GM12878 (cell line): ENCODE results near the gene HSPBP1. TPM values are rescaled to one million over a fixed set of nuclear protein-coding genes. Genes with fewer than 3 reads are reported as not detected.
A peak's percentile ranks its signal among the peaks of the same experiment; 100 is the strongest.

Experiments
- ATF2 ChIP-seq: IDR thresholded peaks from 2 replicates; pipeline ENCODE4 v1.6.1; 2012; ENCODE audit warnings: low read length, inconsistent platforms
- BCL3 ChIP-seq: IDR thresholded peaks from 2 replicates; pipeline ENCODE4 v1.6.1; 2011; ENCODE audit warnings: borderline replicate concordance, low read depth, mild to moderate bottlenecking, moderate library complexity, low read length; ENCODE audit not compliant: insufficient read depth, poor library complexity, severe bottlenecking
- E2F8 ChIP-seq: fragments of 450-650 bp; IDR thresholded peaks from 2 replicates; pipeline ENCODE4 v1.6.1; 2018; ENCODE audit warnings: mild to moderate bottlenecking, low read depth, moderate library complexity; ENCODE audit not compliant: partially characterized antibody
- ESRRA ChIP-seq: IDR thresholded peaks from 2 replicates; pipeline ENCODE4 v1.6.1; 2012; ENCODE audit warnings: mild to moderate bottlenecking, low read length, improper control_type of control experiment
- HCFC1 ChIP-seq: fragments of 150-350 bp; IDR thresholded peaks from 2 replicates; pipeline ENCODE4 v1.6.1; 2014; ENCODE audit warnings: low read length
- JUNB ChIP-seq: IDR thresholded peaks from 2 replicates; pipeline ENCODE4 v1.6.1; 2016; ENCODE audit warnings: antibody characterized with exemption, mild to moderate bottlenecking
- KLF5 ChIP-seq: fragments of 450-650 bp; IDR thresholded peaks from 2 replicates; pipeline ENCODE4 v1.6.1; 2014; ENCODE audit warnings: mild to moderate bottlenecking; ENCODE audit not compliant: partially characterized antibody
- NFIC ChIP-seq: IDR thresholded peaks from 2 replicates; pipeline ENCODE4 v1.6.1; 2012; ENCODE audit warnings: low read depth, mild to moderate bottlenecking, inconsistent platforms, low read length, moderate library complexity
- NFYB ChIP-seq: IDR thresholded peaks from 2 replicates; pipeline ENCODE4 v1.6.1; 2011; ENCODE audit warnings: low read depth, mild to moderate bottlenecking, low read length, improper control_type of control experiment, moderate library complexity; ENCODE audit not compliant: insufficient read depth
- NKRF ChIP-seq: fragments of 450-650 bp; conservative IDR thresholded peaks from 2 replicates; pipeline ENCODE4 v1.6.1; 2017; ENCODE audit warnings: mild to moderate bottlenecking, moderate library complexity
- NR2C2 ChIP-seq: IDR thresholded peaks from 2 replicates; pipeline ENCODE4 v1.6.1; 2011; ENCODE audit warnings: borderline replicate concordance, low read depth; ENCODE audit not compliant: control insufficient read depth, insufficient read length
- NR2F1 ChIP-seq: fragments of 450-650 bp; conservative IDR thresholded peaks from 2 replicates; pipeline ENCODE4 v1.6.1; 2017; ENCODE audit warnings: mild to moderate bottlenecking
- PAX5 ChIP-seq: IDR thresholded peaks from 2 replicates; pipeline ENCODE4 v1.6.1; 2011; ENCODE audit warnings: low read depth, low read length, borderline replicate concordance
- RUNX3 ChIP-seq: IDR thresholded peaks from 2 replicates; pipeline ENCODE4 v1.6.1; 2012; ENCODE audit warnings: low read length, inconsistent platforms
- SIN3A ChIP-seq: IDR thresholded peaks from 2 replicates; pipeline ENCODE4 v1.6.1; 2012; ENCODE audit warnings: low read depth, low read length, improper control_type of control experiment
- SMAD1 ChIP-seq: fragments of 450-650 bp; IDR thresholded peaks from 2 replicates; pipeline ENCODE4 v1.6.1; 2018; ENCODE audit warnings: mild to moderate bottlenecking, low read depth; ENCODE audit not compliant: partially characterized antibody
- SMC3 ChIP-seq: IDR thresholded peaks from 2 replicates; pipeline ENCODE4 v1.6.1; 2011; ENCODE audit warnings: low read length, improper control_type of control experiment, borderline replicate concordance
- STAT1 ChIP-seq: fragments of 450-650 bp; conservative IDR thresholded peaks from 2 replicates; pipeline ENCODE4 v1.6.1; 2014; ENCODE audit warnings: antibody characterized with exemption, mild to moderate bottlenecking
- SUPT20H ChIP-seq: IDR thresholded peaks from 2 replicates; pipeline ENCODE4 v1.6.1; 2011; ENCODE audit warnings: low read depth, mild to moderate bottlenecking, low read length, moderate library complexity, borderline replicate concordance; ENCODE audit not compliant: control insufficient read depth
- YY1 ChIP-seq: IDR thresholded peaks from 2 replicates; pipeline ENCODE4 v1.6.1; 2011; ENCODE audit warnings: low read depth, mild to moderate bottlenecking, low read length
- ZNF217 ChIP-seq: fragments of 450-650 bp; IDR thresholded peaks from 2 replicates; pipeline ENCODE4 v1.6.1; 2017; ENCODE audit warnings: antibody characterized with exemption, mild to moderate bottlenecking
- ZSCAN29 ChIP-seq: fragments of 450-650 bp; IDR thresholded peaks from 2 replicates; pipeline ENCODE4 v1.6.1; 2017; ENCODE audit warnings: mild to moderate bottlenecking, moderate library complexity
- polyA plus RNA-seq, 11 experiments: library from polyadenylated mRNA; depleted of rRNA in 4 of 11; unstranded in 6 of 11; stranded (reverse) in 5 of 11; fragments of >200 nt; fragmentation: Nextera tagmentation in 4 of 11; fragmentation: Illumina TruSeq in 1 of 11; extraction: Ambion mirVana in 4 of 11; extraction: Trizol in 1 of 11; gene quantifications; 1 replicate in 1 of 11; 2 replicates in 10 of 11; pipeline versions ENCODE4 v1.2.1 to v1.2.3, GENCODE V29; 2011 to 2016; ENCODE audit warnings: inconsistent platforms in 2 of 11, missing spikeins in 2 of 11, low read depth in 1 of 11
- total RNA-seq, 4 experiments: library from RNA; depleted of rRNA in 3 of 4; stranded (reverse); fragments of >200 nt in 3 of 4; fragmentation: Illumina TruSeq in 1 of 4; extraction: Trizol in 1 of 4; gene quantifications; 2 replicates each; pipeline versions ENCODE4 v1.2.1 to v1.2.3, GENCODE V29; 2013 to 2021

HSPBP1 gene
- total and polyA plus RNA-seq, 10 of the 15 experiments (the other 5 are each of a cell fraction or from before 2014, with no cell fraction given): 0.18 to 83.3 (median 23.0) TPM

GRCh38 chr19:55275851-55276719, 3.8 kb downstream of the HSPBP1 start (continued):
- no peak for TF ChIP-seq YY1
- no peak for TF ChIP-seq ESRRA
- TF ChIP-seq STAT1: no peak
- TF ChIP-seq SMC3: no peak
- TF ChIP-seq HCFC1: no peak
- no peak for TF ChIP-seq BCL3
- no peak for TF ChIP-seq NKRF
- no peak for TF ChIP-seq KLF5
- TF ChIP-seq RUNX3: peak; percentile 81
- no peak for TF ChIP-seq NFIC
- TF ChIP-seq ZNF217: no peak
- TF ChIP-seq E2F8: no peak
- no peak for TF ChIP-seq SMAD1
- no peak for TF ChIP-seq PAX5
- TF ChIP-seq JUNB: no peak
- TF ChIP-seq SUPT20H: no peak
- TF ChIP-seq NFYB: peak; percentile 67; the same call in 1 of the 2 replicates
- TF ChIP-seq NR2C2: no peak
- TF ChIP-seq ATF2: no peak
- 0 out of 2 replicates have a peak, but pooled peaks have one; percentile 39 for TF ChIP-seq SIN3A
- no peak for TF ChIP-seq ZSCAN29
- no peak for TF ChIP-seq NR2F1
